ENCODE data around the gene CA6.
"Not testable (repeated sequence)": the region's sequence is repeated elsewhere in the genome, so short reads cannot be mapped to it uniquely, and the experiment has no call there.

Gene CA6

DNA sequence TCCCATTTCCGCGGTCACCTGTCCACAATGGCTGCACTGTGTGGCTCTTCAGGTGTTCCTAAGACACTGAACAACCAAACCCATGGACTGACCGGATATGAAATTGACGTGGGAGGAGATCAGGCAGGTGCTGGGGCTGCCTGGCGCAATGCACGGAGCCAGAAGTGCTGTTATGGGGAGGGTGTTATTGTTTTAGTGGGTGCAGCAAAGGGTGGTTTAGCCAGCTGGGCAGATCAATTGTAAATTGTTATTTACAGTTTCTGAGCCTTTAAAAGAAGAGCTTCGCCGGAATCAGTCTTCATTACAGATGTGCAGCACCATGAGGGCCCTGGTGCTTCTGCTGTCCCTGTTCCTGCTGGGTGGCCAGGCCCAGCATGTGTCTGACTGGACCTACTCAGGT lies at the start of gene CA6:
Gene CA6 (plus strand): TSS at position 301 of the 400 bp plus-strand sequence. CDS start 19 bp downstream, at position 320.
- no peak for DNase-seq

DNA sequence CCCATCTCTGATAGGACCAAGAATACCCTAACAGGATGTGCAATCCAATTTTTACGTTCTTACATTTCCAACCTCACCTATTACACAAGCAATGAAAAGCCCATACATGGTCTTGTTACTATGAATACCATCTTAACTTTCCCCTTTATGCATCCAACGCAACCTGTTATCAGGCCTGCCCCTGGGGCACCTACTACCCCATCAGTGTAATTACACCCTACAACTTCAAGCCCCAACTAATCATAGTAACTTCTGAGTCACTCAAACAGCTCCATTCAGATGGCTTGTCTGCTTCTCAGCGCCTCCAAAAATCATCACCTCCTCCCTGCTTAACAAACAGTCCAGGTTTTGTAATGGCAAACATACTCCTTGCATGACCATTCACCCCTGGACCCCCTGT lies 48.9 kb upstream of the CA6 start:
- not testable (repeated sequence) for DNase-seq

DNA sequence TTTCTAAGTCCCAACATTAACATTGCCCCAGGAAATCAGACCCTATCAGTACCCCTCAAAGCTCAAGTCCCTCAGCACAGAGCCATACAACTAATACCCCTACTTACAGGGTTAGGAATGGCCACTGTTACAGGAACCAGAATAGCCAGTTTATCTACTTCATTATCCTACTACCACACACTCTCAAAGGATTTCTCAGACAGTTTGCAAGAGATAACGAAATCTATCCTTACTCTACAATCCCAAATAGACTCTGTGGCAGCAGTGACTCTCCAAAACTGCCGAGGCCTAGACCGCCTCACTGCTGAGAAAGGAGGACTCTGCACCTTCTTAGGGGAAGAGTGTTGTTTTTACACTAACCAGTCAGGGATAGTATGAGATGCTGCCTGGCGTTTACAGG lies 48.2 kb upstream of the CA6 start:
- not testable (repeated sequence) for DNase-seq

DNA sequence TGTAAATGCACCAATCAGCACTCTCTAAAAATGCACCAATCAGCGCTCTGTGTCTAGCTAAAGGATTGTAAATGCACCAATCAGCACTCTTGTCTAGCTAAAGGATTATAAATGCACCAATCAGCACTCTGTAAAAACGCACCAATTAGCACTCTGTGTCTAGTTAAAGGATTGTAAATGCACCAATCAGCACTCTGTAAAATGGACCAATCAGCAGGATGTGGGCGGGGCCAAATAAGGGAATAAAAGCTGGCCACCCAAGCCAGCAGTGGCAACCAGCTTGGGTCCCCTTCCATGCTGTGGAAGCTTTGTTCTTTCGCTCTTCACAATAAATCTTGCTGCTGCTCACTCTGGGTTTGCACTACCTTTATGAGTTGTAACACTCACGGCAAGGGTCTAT lies 47.2 kb upstream of the CA6 start:
- DNase-seq: not testable (repeated sequence)

DNA sequence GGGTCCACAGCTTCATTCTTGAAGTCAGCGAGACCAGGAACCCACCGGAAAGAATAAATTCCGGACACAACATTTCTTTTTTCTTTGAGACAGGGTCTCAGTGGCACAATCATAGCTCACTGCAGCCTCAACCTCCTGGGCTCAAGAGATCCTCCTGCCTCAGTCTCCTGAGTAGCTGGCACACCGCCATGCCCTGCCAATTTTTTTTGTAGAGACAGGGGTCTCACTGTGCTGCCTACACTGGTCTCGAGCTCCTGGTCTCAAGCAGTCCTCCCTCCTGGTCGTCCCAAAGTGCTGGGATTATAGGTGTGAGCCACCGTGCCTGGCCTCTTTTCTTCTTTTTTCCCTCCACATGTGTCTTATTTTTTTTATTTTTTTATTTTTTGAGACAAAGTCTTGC lies 46.6 kb upstream of the CA6 start:
- DNase-seq: no peak

DNA sequence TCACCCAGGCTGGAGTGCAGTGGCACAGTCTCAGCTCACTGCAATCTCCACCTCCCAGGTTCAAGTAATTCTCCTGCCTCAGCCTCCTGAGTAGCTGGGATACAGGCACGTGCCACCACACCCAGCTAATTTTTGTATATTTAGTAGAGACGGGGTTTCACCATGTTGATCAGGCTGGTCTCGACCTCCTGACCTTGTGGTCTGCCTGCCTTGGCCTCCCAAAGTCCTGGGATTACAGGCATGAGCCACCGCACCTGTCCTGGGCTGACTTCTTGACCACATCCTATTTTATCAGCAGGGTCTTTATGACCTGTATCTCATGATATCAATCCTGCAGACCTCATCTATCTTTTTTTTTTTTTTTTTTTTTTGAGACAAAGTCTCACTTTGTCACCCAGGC lies 45.0 kb upstream of the CA6 start:
- DNase-seq: not testable (repeated sequence)

DNA sequence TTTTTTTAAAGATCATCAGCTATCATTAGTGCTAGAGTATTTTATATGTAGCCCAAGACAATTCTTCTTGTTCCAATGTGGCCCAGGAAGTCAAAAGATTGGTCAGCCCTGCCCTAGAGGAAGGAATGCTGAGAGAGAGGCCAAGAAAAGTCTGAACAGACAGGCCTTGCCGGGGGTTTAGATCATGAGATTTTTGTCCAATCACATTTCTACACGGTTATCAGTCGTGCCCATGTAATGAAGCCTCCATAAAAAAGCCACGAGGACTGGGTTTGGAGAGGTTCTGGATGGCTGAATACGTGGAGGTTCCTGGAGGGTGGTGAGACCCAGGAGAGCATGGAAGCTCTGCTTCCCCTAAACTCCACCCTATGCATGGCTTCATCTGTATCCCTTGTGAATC lies 42.9 kb upstream of the CA6 start:
- no peak for DNase-seq

DNA sequence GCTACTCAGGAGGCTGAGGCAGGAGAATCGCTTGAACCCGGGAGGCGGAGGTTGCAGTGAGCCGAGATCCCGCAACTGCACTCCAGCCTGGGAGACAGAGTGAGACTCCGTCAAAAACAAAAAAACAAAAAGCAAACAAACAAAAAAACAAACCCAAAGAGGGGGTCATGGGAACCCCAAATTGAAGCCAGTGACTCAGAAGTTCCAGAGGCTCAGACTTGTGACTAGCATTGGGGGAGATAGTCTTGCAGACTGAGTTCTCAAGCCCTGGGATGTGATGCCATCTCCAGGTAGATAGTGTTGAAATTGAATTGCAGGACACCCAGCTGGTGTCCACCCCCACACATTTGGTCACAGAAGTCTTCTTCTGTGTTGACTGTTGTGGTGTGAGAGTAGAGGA lies 42.3 kb upstream of the CA6 start:
- no peak for DNase-seq

DNA sequence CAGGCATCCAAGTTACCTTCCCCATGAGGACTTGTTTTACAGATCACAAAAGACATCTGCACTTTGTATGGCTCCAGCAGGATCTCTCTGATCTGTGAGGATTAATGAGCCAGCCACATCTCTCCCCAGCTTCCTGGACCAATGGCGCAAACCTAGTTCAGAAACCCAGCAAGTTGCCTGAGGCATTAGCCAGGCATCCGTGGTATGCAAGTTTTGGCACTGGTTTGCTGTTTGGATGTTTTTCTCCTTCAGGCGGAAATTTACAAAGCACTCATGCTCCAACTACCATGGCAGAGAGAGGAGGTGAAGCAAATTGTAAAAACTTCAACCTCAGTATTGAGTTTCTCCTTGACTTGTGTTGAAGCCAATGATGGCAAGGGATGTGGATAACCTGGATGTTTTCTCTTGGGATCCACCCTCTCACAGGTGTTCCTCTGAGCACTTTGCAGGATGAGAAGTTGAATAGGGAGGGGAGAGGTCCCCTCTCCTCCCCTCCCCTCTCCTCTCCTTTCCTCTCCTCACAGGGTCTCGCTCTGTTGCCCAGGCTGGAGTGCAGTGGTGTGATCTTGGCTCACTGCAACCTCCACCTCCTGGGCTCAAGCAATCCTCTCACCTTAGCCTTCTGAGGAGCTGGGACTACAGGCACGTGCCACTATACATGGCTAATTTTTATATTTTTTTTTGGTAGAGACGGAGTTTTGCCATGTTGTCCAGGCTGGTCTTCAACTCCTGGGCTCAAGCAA lies 41.6 kb upstream of the CA6 start:
- DNase-seq: no peak

DNA sequence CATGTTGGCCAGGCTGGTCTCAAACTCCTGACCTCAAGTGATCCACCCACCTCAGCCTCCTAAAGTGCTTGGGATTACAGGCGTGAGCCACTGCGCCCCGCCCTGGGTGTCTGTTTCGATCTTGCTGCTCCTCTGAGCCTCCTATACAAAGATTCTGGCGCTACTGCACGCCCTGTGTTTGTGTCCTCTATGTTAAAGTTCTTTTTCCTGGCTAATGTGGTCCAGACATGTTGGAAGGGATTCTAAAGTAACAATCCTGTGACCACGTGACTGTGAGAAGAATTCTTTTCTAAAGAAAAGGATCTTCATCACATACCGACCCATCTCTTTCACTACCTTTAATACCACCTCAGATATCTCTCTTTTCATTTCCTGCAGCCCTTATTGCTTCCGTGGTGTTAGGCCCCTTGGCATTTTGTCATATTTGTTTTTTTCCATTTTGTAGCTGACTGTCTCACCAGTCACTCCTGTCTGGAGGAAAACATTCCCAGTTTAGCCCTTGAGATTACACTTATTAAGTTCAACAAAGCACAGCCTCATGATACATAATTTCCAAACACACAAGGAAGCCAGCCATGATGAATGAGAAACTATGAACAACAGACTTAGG lies 40.0 kb upstream of the CA6 start:
- no peak for DNase-seq

DNA sequence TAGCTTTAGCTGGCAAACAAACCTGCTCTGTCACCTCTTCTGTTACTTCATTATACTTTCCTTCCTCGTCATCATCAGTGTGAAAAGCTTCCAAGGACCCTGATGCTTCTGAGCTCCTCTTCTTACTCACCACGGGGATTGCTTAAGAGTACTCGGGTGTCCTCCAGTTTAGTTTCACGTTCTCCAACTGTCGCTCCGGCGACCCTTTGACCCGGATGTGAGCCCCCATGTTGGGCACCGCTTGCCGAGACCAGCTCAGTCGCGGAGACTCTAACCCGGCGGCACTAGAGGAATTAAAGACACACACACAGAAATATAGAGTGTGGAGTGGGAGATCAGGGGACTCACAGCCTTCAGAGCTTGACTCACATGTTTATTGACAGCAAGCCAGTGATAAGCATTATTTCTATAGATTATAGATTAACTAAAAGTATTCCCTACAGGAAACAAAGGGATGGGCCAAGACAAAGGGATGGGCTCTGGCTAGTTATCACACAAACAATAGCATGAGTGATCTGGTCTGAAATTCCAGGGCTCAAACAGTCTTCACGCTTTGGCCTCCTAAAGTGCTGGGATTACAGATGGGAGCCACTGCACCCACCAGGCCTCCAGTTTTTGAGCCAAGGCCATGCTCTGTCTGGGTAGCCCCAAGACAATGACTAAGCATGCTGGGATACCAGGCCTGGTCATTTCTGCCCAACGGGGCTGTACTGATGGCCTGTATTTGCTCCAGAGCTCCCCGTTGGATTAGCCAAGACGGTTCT lies 37.1 kb upstream of the CA6 start:
- no peak for DNase-seq

DNA sequence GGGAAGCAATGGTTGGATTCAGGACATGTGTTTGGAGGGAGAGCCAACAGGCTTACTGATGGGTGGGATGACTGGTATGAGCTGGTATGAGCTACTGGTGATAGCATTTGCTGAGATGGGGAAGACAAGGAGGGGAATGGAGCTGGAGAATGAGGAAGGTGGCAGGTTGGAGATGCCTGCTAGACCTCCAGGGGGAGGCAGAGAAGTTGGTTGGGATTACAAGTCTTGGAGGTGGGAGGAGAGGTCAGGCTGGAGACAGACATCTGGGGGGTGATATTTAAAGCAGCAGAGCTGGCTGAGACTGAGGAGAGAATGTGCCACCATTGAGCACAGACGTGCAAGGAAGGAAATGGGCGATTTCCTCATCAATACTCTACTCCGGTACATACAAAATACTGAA lies 35.3 kb upstream of the CA6 start:
- no peak for DNase-seq

DNA sequence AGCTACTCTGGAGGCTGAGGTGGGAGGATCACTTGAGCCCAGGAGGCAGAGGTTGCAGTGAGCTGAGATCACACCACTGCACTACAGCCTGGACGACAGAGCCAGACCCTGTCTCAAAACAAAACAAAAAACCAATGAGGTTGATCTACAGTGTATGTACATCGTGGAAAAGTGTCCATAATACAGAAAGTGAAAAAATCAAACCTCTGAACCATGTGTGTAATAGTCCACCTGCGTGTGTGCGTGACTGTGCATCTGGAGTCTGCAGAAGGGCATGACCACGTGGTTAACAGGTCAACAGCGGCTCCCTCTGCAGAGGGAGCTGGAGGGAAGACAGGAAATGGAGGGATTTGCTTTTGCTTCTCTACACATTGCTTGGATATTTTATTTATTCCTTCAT lies 34.8 kb upstream of the CA6 start:
- no peak for DNase-seq

DNA sequence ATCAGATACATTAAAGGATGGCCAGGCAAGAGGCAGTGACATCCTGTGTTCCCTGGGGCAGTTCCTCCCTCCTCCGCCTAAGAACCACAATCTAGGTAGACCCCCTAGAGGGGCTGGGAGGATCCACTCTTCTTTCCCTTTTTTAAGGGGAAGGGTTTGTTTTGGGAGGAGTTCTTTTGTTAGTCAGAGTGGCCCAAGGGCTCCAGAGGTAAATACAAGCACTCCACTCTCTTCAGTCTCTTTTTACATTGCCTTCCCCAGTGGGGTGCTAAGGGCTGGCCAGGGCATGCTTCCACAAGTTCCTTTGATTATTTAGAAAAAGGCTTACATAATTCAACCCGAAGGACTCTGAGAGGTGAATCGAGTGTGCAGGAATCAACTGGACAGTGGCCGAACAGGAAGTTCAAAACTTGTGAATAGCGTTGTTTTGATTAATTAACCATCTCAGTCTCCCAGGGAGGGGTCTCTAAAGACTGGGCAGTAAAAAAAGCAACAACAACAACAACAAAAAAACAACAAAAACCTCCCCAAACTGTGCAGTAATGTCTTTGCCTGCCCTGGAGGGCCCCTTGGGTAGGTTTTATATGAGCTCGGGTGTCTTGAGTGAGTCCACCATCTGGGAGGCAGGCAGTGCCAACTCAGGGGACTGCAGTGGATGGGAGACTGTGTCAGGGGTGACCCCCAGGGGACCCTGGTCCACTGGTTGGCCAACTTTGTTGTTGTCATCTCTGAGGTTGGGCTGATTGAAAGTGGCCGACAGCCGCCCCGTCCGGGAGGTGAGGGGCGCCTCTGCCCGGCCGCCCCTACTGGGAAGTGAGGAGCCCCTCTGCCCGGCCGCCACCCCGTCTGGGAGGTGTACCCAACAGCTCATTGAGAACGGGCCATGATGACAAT lies 34.0 kb upstream of the CA6 start:
- DNase-seq: no peak

DNA sequence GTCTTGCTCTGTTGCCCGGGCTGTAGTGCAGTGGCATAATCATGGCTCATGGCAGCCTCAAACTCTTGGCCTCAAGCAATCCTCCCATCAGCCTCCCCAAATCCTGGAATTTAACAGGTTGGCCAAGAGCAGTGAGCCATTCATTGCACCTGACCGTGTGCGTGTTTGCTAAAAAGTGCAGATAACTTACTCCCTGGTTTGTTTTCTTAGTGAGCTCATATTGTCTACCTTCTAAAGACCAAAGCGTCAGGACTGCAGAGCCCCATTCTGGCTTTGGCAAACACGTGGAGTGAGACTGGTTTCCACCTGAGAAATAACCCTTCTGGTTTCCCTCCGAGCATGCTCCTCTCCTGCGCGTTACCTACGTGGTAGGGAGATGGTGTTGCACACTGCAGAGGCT lies 32.2 kb upstream of the CA6 start:
- no peak for DNase-seq

DNA sequence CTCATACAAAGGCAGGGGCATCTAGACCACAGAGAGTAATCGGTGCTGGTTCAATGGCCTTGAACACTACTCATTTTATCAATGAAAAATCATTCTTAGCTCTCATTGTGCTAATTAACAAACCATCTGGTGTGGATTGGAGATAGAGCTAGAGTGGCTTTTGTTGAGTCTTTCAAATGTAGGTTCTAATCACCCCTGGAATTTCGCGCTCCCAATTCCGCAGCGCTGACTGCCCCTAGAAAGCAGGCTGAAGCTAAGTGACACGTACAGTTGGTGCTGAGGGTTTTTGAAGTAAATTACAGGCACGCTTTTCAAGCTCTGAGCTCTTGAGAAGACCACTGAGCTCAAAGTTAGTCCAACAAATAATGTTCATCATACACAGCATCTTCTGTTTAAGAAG lies 31.2 kb upstream of the CA6 start:
- DNase-seq: no peak

DNA sequence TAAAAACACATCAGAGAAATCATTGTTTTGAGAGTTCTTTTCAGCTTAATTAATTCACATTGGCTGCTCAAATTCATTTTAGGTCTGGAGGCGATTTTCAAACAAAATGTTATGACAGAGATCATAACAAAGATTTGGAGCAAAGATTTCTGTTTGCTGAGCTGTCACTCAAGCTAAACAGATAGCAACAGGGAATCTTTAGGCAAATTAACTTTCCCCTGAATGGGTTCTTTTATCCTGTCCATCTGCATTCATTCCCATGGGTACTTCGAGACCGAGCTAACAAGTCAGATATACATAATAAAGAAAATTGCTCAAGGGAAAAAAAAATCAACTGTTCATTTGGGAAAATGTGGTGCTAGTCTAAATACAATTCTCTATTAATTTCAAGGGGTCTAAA lies 30.2 kb upstream of the CA6 start:
- DNase-seq: no peak

DNA sequence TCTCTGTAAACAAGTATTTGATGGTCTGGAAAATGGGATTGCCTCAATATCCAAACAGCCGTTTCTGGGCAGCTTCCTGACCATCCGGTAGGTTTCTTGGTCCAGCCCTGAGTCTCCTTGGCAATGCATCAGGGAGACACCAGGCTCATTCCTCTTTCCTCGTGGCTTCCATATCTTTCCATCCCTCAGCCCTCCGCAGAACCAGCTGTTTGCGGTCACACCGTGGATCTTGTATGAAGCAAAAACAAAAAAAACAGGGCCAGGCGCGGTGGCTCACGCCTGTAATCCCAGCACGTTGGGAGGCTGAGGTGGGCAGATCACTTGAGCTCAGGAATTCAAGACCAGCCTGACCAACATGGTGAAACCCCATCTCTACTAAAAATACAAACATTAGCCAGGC lies 28.1 kb upstream of the CA6 start:
- DNase-seq: not testable (repeated sequence)

DNA sequence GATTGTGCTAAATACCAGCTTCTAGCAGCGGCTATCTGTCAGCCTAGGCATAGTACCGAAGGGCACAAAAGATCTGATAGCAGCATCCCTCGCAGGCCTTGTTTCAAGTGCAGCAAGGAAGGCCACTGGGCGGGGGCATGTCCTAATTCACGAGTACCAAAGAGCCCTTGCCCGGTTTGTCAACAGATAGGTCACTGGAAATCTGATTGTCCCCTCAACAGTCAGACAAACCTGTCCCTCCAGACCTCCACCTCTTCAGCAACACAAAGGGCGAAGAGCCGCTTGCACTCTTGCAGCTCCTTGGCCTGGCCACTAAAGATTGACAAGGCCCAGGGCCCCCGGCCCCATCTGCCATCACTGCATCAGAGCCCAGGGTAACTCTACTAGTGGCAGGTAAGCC lies 22.7 kb upstream of the CA6 start:
- no peak for DNase-seq

DNA sequence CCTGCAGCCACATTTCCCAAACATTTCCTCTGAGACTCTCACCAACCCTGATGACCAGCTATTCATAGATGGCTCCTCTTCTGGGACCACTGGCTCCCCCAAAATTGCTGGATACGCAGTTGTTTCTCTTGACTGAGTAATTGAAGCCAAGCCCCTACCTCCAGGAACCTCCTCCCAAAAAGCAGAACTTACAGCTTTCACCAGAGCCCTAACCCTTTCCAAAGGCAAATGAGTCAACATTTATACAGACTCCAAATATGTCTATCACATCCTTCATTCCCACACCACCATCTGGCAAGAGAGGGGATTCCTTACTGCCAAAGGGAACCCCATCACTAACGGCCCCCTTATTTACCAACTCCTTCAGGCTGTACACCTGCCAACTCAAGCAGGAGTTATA lies 20.3 kb upstream of the CA6 start:
- DNase-seq: no peak

DNA sequence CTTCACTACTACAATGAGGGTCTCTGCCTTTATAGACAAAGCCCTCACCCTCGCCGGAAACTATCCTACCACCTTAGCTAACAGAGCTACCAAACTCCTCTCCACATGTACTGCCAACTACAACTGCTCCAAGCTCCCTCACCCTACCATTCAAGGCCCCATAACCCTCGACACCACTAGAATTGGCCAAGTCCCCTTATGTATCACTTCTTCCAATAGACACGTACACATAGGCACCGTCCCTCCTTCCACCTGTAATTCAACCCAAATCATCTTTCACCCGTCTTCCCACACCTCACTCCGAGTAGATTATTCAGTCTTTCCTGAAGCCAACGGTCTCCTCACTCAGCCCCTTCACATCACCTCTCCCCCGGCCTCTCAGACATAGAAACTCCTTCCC lies 19.7 kb upstream of the CA6 start:
- DNase-seq: no peak

DNA sequence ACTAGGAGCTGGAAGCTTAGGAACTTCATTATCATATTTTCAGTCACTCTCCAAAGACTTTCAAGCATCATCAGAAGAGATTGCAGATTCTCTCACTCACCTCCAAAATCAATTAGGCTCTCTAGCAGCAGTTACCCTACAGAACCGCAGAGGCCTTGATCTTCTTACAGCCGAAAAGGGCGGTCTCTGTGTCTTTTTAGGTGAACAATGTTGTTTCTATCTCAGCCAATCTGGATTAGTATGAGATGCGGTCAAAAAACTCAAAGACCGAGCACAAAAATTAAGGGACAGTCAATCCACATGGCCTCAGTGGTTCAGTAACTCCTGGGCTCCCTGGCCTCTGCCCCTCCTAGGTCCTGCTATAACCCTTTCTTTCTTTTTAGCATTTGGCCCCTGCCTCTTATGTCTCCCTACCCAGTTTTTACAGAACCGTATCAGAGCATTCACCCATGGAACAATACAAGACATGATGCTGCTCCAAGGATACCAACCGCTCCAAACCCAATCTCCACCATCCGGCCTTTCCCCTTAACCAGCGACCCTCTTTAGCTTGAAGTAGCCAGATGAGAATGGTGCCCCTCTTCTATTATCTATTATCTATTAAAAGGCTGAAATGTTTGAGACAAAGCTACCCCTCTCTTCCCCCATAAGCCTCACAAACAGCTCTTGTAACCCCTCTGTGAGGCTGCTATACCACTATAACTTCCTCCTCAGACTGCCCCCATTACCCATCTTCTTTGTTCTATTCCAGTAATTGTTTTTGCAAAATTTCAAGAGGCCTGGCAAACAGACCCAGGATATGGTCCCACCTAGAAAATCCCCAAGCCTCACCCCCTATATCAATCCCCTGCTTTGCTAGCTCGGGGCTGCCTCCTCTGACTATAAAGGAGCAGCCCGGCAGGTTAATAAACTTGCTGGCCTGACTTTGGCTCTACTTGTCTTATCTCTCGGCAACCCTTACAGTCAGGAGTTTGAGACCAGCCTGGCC lies 18.7 kb upstream of the CA6 start:
- DNase-seq: no peak
